SH-SY5Y (cell line): ENCODE measurements around the gene SHISA7.

Experiments
- GATA2 ChIP-seq: IDR thresholded peaks from 2 replicates; pipeline ENCODE4 v1.6.1; 2011; ENCODE audit warnings: mild to moderate bottlenecking, low read depth, low read length
- GATA3 ChIP-seq: IDR thresholded peaks from 2 replicates; pipeline ENCODE4 v1.6.1; 2011; ENCODE audit warnings: low read depth, mild to moderate bottlenecking, low read length, moderate library complexity

GRCh38 chr19:55485439-55486011 is 42.4 kb upstream of the SHISA7 start:
- TF ChIP-seq GATA2 = no peak
- TF ChIP-seq GATA3 = no peak
